A673 (cell line): ENCODE measurements around the gene ERCC6L. TPM values are rescaled to one million over a fixed set of nuclear protein-coding genes. Genes with fewer than 3 reads are reported as not detected.

ENCODE experiments used
- BruUV-seq: library from RNA; stranded (reverse); fragments of 400-500 nt; replicated peaks from 2 replicates; lab custom pipeline; 2021; lab: Mats Ljungman, UMichigan
- CTCF ChIA-PET: fragments of 300-600 bp; sonication (Branson Sonifier 250); formaldehyde crosslinking; loops from one replicate; lab custom pipeline; 2022; ENCODE audit warnings: antibody characterized with exemption; lab: Charles Lee
- POLR2A ChIA-PET: fragments of 300-600 bp; sonication (Branson Sonifier 250); formaldehyde crosslinking; loops from one replicate; lab custom pipeline; 2022; ENCODE audit warnings: antibody characterized with exemption; ENCODE audit not compliant: low non-redundant PET; lab: Charles Lee
- DNase-seq: peaks from one replicate; pipeline ENCODE4 v3.0.0-alpha.2; 2015; ENCODE audit warnings: low spot score
- H3K27ac ChIP-seq: fragments of 200-600 bp; sonication (generic); 2 replicates; pipeline ENCODE4 v1.5.1; 2016; ENCODE audit warnings: mixed run types, low read depth, mild to moderate bottlenecking, mixed read lengths, antibody characterized with exemption, low read length; ENCODE audit not compliant: poor library complexity, severe bottlenecking
- H3K27me3 ChIP-seq: fragments of 200-600 bp; sonication (generic); replicated peaks from 2 replicates; pipeline ENCODE4 v1.6.1; 2017; ENCODE audit warnings: mixed run types, low read depth, mild to moderate bottlenecking, mixed read lengths, antibody characterized with exemption, low read length; ENCODE audit not compliant: insufficient read depth, poor library complexity
- H3K36me3 ChIP-seq: fragments of 200-600 bp; sonication (generic); 2 replicates; pipeline ENCODE4 v1.6.1; 2016; ENCODE audit warnings: mixed run types, mild to moderate bottlenecking, mixed read lengths, antibody characterized with exemption, low read length; ENCODE audit not compliant: insufficient read depth, poor library complexity, severe bottlenecking
- H3K4me1 ChIP-seq: fragments of 200-600 bp; sonication (generic); 2 replicates; pipeline ENCODE4 v1.6.1; 2017; ENCODE audit warnings: mixed run types, mild to moderate bottlenecking, mixed read lengths, antibody characterized with exemption, low read length; ENCODE audit not compliant: insufficient read depth, poor library complexity, severe bottlenecking
- H3K4me3 ChIP-seq: fragments of 200-600 bp; sonication (generic); 2 replicates; pipeline ENCODE4 v1.5.1; 2016; ENCODE audit warnings: low read depth, mixed run types, mild to moderate bottlenecking, mixed read lengths, low read length; ENCODE audit not compliant: poor library complexity, severe bottlenecking
- H3K9me3 ChIP-seq: fragments of 200-600 bp; sonication (generic); 2 replicates; pipeline ENCODE4 v1.6.1; 2016; ENCODE audit warnings: mixed run types, low read depth, mild to moderate bottlenecking, mixed read lengths, antibody characterized with exemption, low read length; ENCODE audit not compliant: poor library complexity, severe bottlenecking
- CTCF ChIP-seq: fragments of 300-800, 200-600 bp; sonication (generic); conservative IDR thresholded peaks from 2 replicates; pipeline ENCODE4 v1.5.1; 2017; ENCODE audit warnings: low read depth, mild to moderate bottlenecking, antibody characterized with exemption, low read length, moderate library complexity, mixed read lengths
- EZH2 ChIP-seq: fragments of 200-600 bp; sonication (generic); IDR thresholded peaks from 2 replicates; pipeline ENCODE4 v1.6.1; 2017; ENCODE audit warnings: borderline replicate concordance, low read depth, mild to moderate bottlenecking, mixed read lengths, antibody characterized with exemption, low read length; ENCODE audit not compliant: poor library complexity, severe bottlenecking
- intact Hi-C: fragments of 100-400 bp; cut with micrococcal nuclease; formaldehyde crosslinking; loops from one replicate; pipeline ENCODE4 v1.10.0; 2022; ENCODE audit not compliant: unreplicated experiment
- total RNA-seq: library from RNA; stranded (reverse); gene quantifications from 2 replicates; pipeline ENCODE4 v1.2.3, GENCODE V29; 2021

ERCC6L gene
- total RNA-seq, 1 experiment from 2014 or later = 17.0 TPM

GRCh38 chrX:72216973-72217372 is 21.9 kb downstream of the ERCC6L start:
- Histone ChIP-seq H3K4me1 (no peaks in the 10 kb centered on the region), H3K36me3 (no peaks in the 10 kb centered on the region), H3K9me3 (peaks cover 10% of the 10 kb centered on the region), H3K4me3 (no peak overlapping the region), H3K27me3 (peaks cover 3% of the 10 kb centered on the region), H3K27ac (peak overlapping the region; percentile 25)
- TF ChIP-seq EZH2 = no peak
- no peak for TF ChIP-seq CTCF
- intact Hi-C loops = no loop called here
- BruUV-seq = no TSS peak
- ChIA-PET POLR2A (no interaction called here), CTCF (no interaction called here)
- no peak for DNase-seq

DNA sequence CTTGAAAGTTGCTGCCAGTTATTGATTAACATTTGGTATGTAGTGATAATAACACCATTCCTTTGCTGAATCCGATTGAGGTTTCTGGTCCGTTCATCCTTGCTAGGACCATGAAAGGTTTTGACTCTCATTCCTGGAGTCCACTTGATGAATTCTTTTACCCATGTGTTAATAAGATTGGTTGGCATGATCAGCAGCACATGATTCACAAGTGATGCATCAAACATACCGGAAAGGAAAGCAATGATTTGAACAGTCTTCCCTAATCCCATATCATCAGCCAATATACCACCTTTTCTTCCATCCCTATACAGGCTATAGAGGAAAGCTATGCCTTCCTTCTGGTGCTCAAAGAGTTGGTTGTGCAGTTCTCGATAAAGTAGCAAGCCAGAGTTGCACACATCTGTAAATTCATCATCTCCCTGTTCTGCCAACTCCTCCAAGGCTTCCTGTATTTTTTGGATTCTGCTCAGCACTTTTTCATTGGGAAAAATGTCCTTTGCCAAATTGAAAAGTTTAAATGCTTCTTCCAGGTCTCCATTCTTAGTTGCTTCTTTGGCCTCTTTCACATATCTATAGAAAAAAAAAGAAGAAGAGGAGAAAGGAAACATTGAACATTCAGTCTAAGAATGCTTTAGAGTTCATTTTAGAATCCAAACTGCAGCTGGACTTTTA is 30.6 kb downstream of the ERCC6L start:
- TSS peak; percentile 20 for BruUV-seq
- TF ChIP-seq EZH2 (no peak), CTCF (no peak)

GRCh38 chrX:72207366-72207765 is 31.5 kb downstream of the ERCC6L start:
- no peaks in the 10 kb centered on the region for H3K4me1 ChIP-seq
- no TSS peak for BruUV-seq
- no peak for DNase-seq
- no peaks in the 10 kb centered on the region for H3K9me3 ChIP-seq
- intact Hi-C loops = no loop called here
- TF ChIP-seq CTCF (no peak), EZH2 (no peak)
- peaks cover 6% of the 10 kb centered on the region for H3K36me3 ChIP-seq
- no peak overlapping the region for H3K27ac ChIP-seq
- ChIA-PET CTCF (no interaction called here), POLR2A (no interaction called here)
- no peak overlapping the region for H3K4me3 ChIP-seq
- H3K27me3 ChIP-seq = no peaks in the 10 kb centered on the region

More for the DNA sequence above, 30.6 kb downstream of the ERCC6L start:
- Histone ChIP-seq H3K27me3 (no peaks in the 10 kb centered on the region), H3K27ac (no peak overlapping the region), H3K36me3 (peaks cover 6% of the 10 kb centered on the region), H3K4me1 (no peaks in the 10 kb centered on the region), H3K9me3 (no peaks in the 10 kb centered on the region), H3K4me3 (no peak overlapping the region)
- POLR2A ChIA-PET = no interaction called here
- no peak for DNase-seq
- CTCF ChIA-PET = no interaction called here
- intact Hi-C loops = no loop called here
